ENCODE measurements around the gene RPP25. TPM values are rescaled to one million over a fixed set of nuclear protein-coding genes. Genes with fewer than 3 reads are reported as not detected.
A peak's percentile ranks its signal among the peaks of the same experiment; 100 is the strongest.

Gene RPP25
- total and polyA plus RNA-seq, 2 of the 13 experiments (the other 11 are each of a cell fraction or from before 2014, with no cell fraction given), result 0.05 to 0.11 TPM

GRCh38 chr15:74988007-74988800 lies 31.6 kb upstream of the RPP25 start (continued):
- TF ChIP-seq ZNF574 (CRISPR knock-in tag; IDR thresholded peaks at IDR 0.05), result 0 out of 2 replicates have a peak, but pooled peaks have one; percentile 29
- TF ChIP-seq ZNF432 (CRISPR knock-in tag; IDR thresholded peaks at IDR 0.05; ENCODE audit: borderline replicate concordance), result no peak
- TF ChIP-seq PATZ1 (CRISPR knock-in tag; IDR thresholded peaks at IDR 0.05), result peak; percentile 78
- TF ChIP-seq TFAP4 (IDR thresholded peaks at IDR 0.05; ENCODE audit: borderline replicate concordance, low read depth), result peak; percentile 90; the same call in 1 of the 2 replicates
- no peak for TF ChIP-seq ZNF513 (CRISPR knock-in tag; conservative IDR thresholded peaks at IDR 0.05)
- TF ChIP-seq MAZ (IDR thresholded peaks at IDR 0.05; ENCODE audit: borderline replicate concordance, low read depth, low read length), result peak; percentile 81
- TF ChIP-seq MAZ (CRISPR knock-in tag; IDR thresholded peaks at IDR 0.05; ENCODE audit: low read depth), result no peak
- peak; percentile 34; the same call in 1 of the 2 replicates for TF ChIP-seq YEATS2 (CRISPR knock-in tag; IDR thresholded peaks at IDR 0.05; ENCODE audit: borderline replicate concordance)
- TF ChIP-seq ZNF224 (CRISPR knock-in tag; IDR thresholded peaks at IDR 0.05), result no peak
- peak; percentile 66; the same call in 1 of the 2 replicates for TF ChIP-seq HBP1 (CRISPR knock-in tag; IDR thresholded peaks at IDR 0.05; ENCODE audit: low read depth)
- TF ChIP-seq ZNF580 (CRISPR knock-in tag; IDR thresholded peaks at IDR 0.05; ENCODE audit: borderline replicate concordance, low read depth), result 0 out of 2 replicates have a peak, but pooled peaks have one; percentile 52
- TF ChIP-seq PCBP2 (optimal IDR thresholded peaks at IDR 0.05; ENCODE audit: low read depth, low read length, poor library complexity, severe bottlenecking), result no peak
- no peak for TF ChIP-seq FOXA1 (IDR thresholded peaks at IDR 0.05)
- 0 out of 2 replicates have a peak, but pooled peaks have one; percentile 24 for TF ChIP-seq FOXA1 (CRISPR knock-in tag; IDR thresholded peaks at IDR 0.05)
- TF ChIP-seq EHMT2 (IDR thresholded peaks at IDR 0.05; ENCODE audit: borderline replicate concordance, low read depth, low read length), result 0 out of 2 replicates have a peak, but pooled peaks have one; percentile 24
- TF ChIP-seq SP4 (CRISPR knock-in tag; IDR thresholded peaks at IDR 0.05), result no peak
- TF ChIP-seq ASH2L (IDR thresholded peaks at IDR 0.05; ENCODE audit: insufficient read length, low read depth, low read length), result no peak
- peak; percentile 46; the same call in 1 of the 2 replicates for TF ChIP-seq ZNF12 (CRISPR knock-in tag; IDR thresholded peaks at IDR 0.05)
- TF ChIP-seq ZKSCAN1 (IDR thresholded peaks at IDR 0.05; ENCODE audit: low read length), result no peak

Data from HepG2 (cell line).